Stimulated activated memory B cell treated with anti-CD40 and anti-IgM and Interleukin-4, amounts not matched to agents 10 μg/mL and 1 μg/mL and 100 μg/mL, for 72 hours (primary cell): ENCODE measurements around the gene ZFYVE19.

Experiments used
- ATAC-seq: fragments of 150-1000 bp; cut with Tn5 transposase; 2 replicates; pipeline ENCODE4 v1.10.0; 2021
- H3K27ac Mint-ChIP-seq: one replicate; pipeline ENCODE4 v1.8.0; 2022; ENCODE audit warnings: mild to moderate bottlenecking, mixed read lengths
- H3K27me3 Mint-ChIP-seq: one replicate; pipeline ENCODE4 v1.8.0; 2022; ENCODE audit warnings: mixed read lengths
- H3K36me3 Mint-ChIP-seq: one replicate; pipeline ENCODE4 v1.8.0; 2022; ENCODE audit warnings: mixed read lengths
- H3K4me1 Mint-ChIP-seq: one replicate; pipeline ENCODE4 v1.8.0; 2022; ENCODE audit warnings: mixed read lengths
- H3K4me3 Mint-ChIP-seq: one replicate; pipeline ENCODE4 v1.8.0; 2022; ENCODE audit warnings: mild to moderate bottlenecking, moderate library complexity, mixed read lengths
- H3K9me3 Mint-ChIP-seq: one replicate; pipeline ENCODE4 v1.8.0; 2022; ENCODE audit warnings: mixed read lengths

Gene ZFYVE19

GRCh38 chr15:40807028-40807887, at the start of gene ZFYVE19, which contains the start of gene DNAJC17:
Gene ZFYVE19 (plus strand): TSS chr15:40807089. CDS start chr15:40807590, 501 bp downstream.
Gene DNAJC17 (minus strand): TSS chr15:40807473. CDS start chr15:40807446, 27 bp downstream.
- Mint-ChIP-seq H3K27me3 (no peaks in the 10 kb centered on the region), H3K36me3 (peaks cover 17% of the 10 kb centered on the region), H3K4me1 (peaks cover 19% of the 10 kb centered on the region), H3K9me3 (no peaks in the 10 kb centered on the region), H3K4me3 (peak within 1 kb of the TSS; percentile 96), H3K27ac (peak within 1 kb of the TSS; percentile 97)
- ATAC-seq = peak; percentile 99

DNA sequence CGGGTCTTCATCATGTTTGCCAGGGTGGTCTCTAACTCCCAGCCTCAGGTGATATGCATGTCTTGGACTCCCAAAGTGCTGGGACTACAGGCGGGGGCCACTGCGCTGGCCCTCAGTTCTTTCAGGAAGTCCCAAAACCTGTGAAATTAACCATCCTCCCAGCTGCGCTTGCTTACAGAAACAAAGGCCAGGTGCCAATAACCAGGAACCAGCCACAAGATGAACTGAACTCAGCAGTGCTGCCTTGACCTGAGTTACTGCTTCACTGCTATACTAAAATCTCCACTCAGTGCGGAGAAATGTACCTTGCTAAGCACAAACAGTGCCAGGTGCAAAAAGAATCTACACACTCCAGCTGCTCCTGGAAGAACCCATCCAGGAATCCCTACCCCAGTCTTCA, 46.9 kb upstream of the ZFYVE19 start:
- H3K27ac Mint-ChIP-seq = no peak overlapping the region
- H3K9me3 Mint-ChIP-seq = no peaks in the 10 kb centered on the region
- no peak overlapping the region for H3K4me3 Mint-ChIP-seq
- no peaks in the 10 kb centered on the region for H3K27me3 Mint-ChIP-seq
- ATAC-seq = no peak
- H3K4me1 Mint-ChIP-seq = peaks cover 33% of the 10 kb centered on the region
- H3K36me3 Mint-ChIP-seq = no peaks in the 10 kb centered on the region

DNA sequence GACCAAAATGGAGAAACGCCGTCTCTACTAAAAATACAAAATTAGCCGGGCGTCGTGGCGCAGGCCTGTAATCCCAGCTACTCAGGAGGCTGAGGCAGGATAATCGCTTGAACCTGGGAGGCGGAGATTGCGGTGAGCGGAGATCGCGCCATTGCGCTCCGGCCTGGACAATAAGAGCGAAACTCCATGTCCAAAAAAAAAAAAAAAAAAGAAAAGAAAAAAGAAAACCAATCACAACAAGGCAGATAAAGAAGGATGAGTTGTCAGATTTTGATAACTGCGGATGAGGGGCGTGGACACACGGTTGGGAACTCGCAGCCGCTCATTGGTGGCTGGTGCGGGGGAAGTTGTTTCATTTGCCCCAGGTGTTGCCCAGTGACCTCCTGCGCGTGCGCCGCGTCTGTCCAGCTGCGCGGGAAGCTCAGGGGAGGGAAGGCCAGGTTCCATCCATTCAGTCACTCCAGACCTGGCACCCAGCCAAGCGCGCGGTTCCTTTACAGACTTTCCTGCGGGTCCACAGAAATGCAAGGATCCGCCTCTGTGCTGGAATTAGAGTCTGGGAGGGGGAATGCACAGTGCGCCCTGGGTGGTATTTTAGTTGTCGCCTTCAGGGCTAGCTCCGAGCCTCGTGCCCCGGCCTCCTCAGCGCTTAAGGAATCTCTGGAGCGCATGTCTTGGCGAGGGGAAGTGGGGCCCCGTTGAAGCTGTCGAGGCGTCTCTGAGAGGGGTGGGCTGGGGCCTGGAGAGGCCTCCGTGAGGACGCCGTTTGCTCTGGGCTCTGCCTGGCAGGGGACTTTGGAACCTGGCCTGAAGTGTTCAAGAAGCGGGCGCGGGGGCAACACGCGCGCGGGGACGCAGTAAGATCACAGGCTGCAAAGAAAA, 43.7 kb upstream of the ZFYVE19 start:
- H3K9me3 Mint-ChIP-seq = no peaks in the 10 kb centered on the region
- peak; percentile 28 for ATAC-seq

DNA sequence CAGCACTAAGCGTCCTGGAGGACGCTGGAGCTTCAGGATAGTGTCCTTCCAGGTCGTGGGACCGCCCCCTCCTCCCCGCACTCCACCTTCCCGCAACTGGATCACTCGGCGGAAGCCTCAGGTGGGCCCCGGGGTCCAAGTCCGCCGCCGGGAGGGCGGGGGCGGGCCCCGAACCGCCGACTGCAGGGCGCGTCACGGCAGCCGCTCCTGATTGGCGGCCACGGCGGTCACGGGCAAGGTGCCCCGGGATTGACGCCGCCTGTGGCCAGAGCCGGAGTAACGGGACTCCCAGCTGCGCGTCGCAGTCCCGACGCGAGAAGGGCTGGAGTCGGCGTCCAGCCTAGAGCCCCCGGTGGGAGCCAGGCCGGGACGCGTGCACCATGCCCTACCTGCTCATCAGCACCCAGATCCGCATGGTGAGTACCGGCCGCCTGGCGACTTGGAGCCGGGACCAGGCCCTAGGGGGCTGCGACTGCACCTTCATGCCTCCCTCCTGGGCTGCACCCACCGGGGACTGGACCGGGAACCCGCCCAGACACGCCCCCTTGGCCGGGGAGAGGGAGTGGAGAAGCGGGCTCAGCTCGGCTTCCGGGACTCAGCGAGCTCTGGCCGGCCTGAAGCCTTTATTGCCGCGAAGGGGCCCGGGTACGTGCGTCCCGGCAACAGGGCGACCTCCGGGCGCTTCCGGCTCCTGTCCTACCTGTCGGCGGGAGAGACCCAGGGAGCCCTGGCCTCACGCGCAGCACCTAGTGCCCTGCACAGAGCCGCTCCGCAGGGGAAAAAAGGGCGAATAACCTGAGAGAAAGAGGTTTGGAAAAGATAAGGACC, 42.9 kb upstream of the ZFYVE19 start, which contains the start of gene GCHFR:
TSS of gene GCHFR (plus strand) at position 268 of the 828 bp plus-strand sequence. CDS start at position 381, 113 bp downstream.
- ATAC-seq = peak; percentile 79
- H3K27me3 Mint-ChIP-seq = no peaks in the 10 kb centered on the region
- peak within 1 kb of the TSS; percentile 74 for H3K27ac Mint-ChIP-seq
- peaks cover 48% of the 10 kb centered on the region for H3K4me1 Mint-ChIP-seq
- H3K4me3 Mint-ChIP-seq = peak within 1 kb of the TSS; percentile 86
- H3K9me3 Mint-ChIP-seq = no peaks in the 10 kb centered on the region
- H3K36me3 Mint-ChIP-seq = no peaks in the 10 kb centered on the region

More for the DNA sequence above, 43.7 kb upstream of the ZFYVE19 start:
- Mint-ChIP-seq H3K27me3 (no peaks in the 10 kb centered on the region), H3K36me3 (no peaks in the 10 kb centered on the region), H3K4me1 (peaks cover 40% of the 10 kb centered on the region), H3K27ac (peak overlapping the region; percentile 74), H3K4me3 (peak overlapping the region; percentile 86)

DNA sequence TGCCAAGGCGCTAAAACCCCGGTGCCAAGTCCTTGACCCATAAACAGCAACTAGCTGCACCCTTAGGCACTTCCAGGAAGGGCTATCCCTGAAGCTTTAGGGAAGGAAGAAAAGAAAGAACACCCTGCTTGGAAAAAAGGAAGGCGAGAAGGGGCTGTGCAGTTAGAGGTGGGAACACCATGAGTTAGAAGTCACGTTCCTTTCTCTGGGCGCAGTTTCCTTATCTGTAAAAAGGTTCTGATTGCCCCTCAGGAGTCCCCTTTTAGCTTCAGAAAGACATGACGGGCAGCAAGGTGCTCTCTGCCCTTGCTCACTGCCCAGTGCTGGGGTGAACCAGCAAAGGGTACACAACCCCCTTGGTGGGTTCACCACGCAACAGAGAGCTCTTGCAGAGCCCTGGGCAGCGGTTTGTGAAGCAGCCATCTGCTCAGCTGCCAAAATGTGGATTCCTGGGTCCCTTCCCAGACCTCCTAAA, 42.2 kb upstream of the ZFYVE19 start:
- no peaks in the 10 kb centered on the region for H3K36me3 Mint-ChIP-seq
- no peak for ATAC-seq
- peaks cover 55% of the 10 kb centered on the region for H3K4me1 Mint-ChIP-seq
- H3K4me3 Mint-ChIP-seq = peak overlapping the region; percentile 86
- H3K27me3 Mint-ChIP-seq = no peaks in the 10 kb centered on the region
- no peaks in the 10 kb centered on the region for H3K9me3 Mint-ChIP-seq
- peak overlapping the region; percentile 74 for H3K27ac Mint-ChIP-seq

GRCh38 chr15:40766194-40766815, 40.6 kb upstream of the ZFYVE19 start:
- no peak for ATAC-seq
- Mint-ChIP-seq H3K4me1 (peaks cover 71% of the 10 kb centered on the region), H3K27me3 (no peaks in the 10 kb centered on the region), H3K9me3 (no peaks in the 10 kb centered on the region), H3K27ac (no peak overlapping the region), H3K36me3 (peaks cover 6% of the 10 kb centered on the region), H3K4me3 (no peak overlapping the region)

- Mint-ChIP-seq H3K4me1 (peaks cover 76% of the 10 kb centered on the region), H3K27me3 (no peaks in the 10 kb centered on the region), H3K9me3 (no peaks in the 10 kb centered on the region), H3K4me3 (no peak overlapping the region), H3K36me3 (peaks cover 11% of the 10 kb centered on the region), H3K27ac (no peak overlapping the region)
- ATAC-seq = no peak
Observed at GRCh38 chr15:40766906-40767837, 39.7 kb upstream of the ZFYVE19 start.

DNA sequence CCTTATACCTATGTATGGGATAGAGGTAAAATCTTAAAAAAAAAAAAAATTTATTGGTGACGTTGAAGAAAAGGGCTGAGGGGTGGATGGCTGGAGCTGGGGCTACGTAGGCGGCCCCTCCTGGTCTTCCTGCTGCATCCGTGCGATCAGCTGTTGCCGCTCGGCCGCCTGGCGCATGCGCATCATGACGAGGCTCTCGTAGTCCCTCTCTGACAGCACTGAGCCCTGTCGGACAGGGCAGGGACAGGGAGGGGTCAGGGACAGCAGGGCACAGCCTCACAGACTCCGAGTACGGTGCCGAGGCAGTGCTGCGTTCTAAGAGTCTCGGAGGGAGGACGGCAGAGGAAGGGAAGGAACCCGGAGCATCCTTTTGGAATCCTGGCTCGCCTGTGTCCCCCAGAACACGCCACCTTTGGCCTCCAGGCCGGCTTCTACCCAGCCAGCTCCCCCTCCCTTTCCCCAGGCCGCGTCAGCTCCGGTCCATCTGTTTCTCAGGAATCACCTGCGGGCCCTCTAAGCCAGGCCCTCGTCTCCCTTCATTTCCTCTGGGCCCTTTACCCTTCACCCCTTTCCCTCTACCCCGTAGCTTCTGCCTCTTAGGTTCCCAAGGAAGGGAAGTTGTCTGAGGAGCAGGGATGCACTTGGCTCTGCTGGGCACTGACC, 38.9 kb upstream of the ZFYVE19 start:
- Mint-ChIP-seq H3K4me1 (peaks cover 73% of the 10 kb centered on the region), H3K36me3 (peaks cover 11% of the 10 kb centered on the region), H3K4me3 (no peak overlapping the region), H3K9me3 (no peaks in the 10 kb centered on the region), H3K27ac (peak overlapping the region; percentile 93), H3K27me3 (no peaks in the 10 kb centered on the region)
- ATAC-seq = no peak

DNA sequence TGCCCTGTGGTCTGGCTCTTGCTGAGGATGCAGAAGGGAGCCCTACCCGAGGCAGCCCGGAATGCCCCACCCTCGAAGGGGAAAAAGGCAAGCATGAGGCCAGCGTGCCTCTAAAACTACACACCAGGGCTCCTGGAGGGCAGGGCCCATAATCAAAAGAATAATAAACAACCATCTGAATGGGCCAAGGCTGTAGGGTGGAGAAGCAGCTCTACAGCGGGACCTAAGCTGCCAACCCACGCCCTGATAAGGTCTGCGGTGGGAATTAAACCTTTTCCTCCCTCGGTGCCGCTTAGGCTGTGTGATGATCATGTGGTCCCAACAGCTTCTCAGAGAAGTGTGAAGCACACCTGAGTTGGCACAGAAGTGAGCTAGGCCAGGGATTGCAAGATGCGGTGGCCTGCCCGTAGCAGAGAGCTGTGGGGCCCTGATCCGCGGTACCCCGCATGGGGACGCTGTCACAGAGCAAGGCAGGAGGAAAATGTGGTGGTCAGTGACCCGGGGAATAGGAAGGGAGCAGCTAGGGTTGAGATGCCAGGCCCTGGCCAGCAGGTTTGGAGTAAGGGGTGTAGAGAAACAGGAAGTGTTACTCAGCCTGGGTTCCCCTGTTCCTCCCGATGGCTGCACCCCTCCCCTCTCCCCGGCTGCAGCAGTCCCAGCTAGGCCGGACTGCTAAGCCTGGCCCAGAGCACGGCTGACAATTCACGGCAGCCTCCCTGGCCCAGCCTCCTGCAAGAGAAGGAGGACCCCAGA, 38.2 kb upstream of the ZFYVE19 start:
- Mint-ChIP-seq H3K36me3 (peaks cover 18% of the 10 kb centered on the region), H3K4me3 (peak overlapping the region; percentile 69), H3K27me3 (no peaks in the 10 kb centered on the region), H3K4me1 (peaks cover 66% of the 10 kb centered on the region), H3K9me3 (no peaks in the 10 kb centered on the region), H3K27ac (peak overlapping the region; percentile 93)
- ATAC-seq = peak; percentile 31

GRCh38 chr15:40769274-40770146, 37.4 kb upstream of the ZFYVE19 start, which contains the start of gene C15orf62:
Gene C15orf62 (plus strand): TSS chr15:40769980. CDS start chr15:40770496, 516 bp downstream.
- Mint-ChIP-seq H3K4me1 (peaks cover 58% of the 10 kb centered on the region), H3K36me3 (peaks cover 26% of the 10 kb centered on the region), H3K4me3 (peak within 1 kb of the TSS; percentile 69), H3K9me3 (no peaks in the 10 kb centered on the region), H3K27me3 (no peaks in the 10 kb centered on the region), H3K27ac (peak within 1 kb of the TSS; percentile 93)
- ATAC-seq = peak; percentile 92

- Mint-ChIP-seq H3K9me3 (no peaks in the 10 kb centered on the region), H3K27ac (peak overlapping the region; percentile 93), H3K4me3 (peak overlapping the region; percentile 69), H3K36me3 (peaks cover 32% of the 10 kb centered on the region), H3K4me1 (peaks cover 50% of the 10 kb centered on the region), H3K27me3 (no peaks in the 10 kb centered on the region)
- ATAC-seq = no peak
Observed at GRCh38 chr15:40770147-40770721, 36.7 kb upstream of the ZFYVE19 start.
